Measurements from ENCODE around the gene CHST8. TPM values are rescaled to one million over a fixed set of nuclear protein-coding genes. Genes with fewer than 3 reads are reported as not detected.

Gene CHST8
- total and polyA plus RNA-seq, 2 experiments from 2014 or later = 9.3 to 38.2 TPM

DNA sequence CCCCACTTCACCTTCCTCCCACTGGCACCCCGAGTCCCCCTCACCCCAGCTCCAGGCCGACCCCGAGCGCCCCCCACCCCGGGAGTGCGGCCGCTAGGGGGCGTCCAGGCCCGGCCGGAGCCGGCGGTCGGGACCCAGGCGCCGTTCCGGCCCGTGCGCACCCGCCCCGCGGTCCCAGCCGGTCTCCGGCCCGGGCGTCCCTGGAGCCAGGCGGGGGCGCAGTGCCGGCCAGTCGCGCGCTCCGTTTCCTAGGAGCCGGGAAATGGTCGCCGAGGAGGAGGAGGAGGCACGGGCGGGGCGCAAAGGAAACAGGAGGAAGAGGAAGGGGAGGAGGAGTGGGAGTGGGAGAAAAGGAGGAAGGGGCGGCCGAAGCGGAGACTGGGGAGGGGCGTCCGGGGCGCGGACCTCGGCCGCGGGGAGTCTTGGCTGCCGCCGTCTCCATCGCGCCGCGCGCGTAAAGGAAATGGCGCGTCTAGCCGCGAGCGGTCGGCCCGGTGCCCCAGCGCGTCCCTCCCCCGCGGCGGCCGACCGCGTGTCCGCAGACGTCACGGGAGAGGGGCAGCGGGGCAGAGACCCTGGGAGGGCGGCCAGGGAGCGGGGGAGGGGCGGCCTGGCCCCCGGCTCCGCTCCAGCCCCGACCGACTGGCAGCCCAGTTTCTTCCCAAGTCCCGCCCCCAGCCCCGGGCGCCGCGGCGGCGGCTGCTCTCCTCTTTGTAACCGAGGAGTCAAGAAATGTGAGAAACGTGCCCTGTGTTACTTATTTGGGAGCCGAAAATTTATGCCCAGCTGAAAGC is 173.8 kb downstream of the CHST8 start:
- TF ChIP-seq POLR2AphosphoS5 (IDR thresholded peaks at IDR 0.05; ENCODE audit: low read depth) (peak; percentile 34; the same call in 1 of the 2 replicates), EZH2phosphoT487 (IDR thresholded peaks at IDR 0.05; ENCODE audit: unreplicated experiment) (no peak), CREB1 (CRISPR knock-in tag; IDR thresholded peaks at IDR 0.05; ENCODE audit: low read depth) (peak; percentile 87)
- TF ChIP-seq, protein P1, sequence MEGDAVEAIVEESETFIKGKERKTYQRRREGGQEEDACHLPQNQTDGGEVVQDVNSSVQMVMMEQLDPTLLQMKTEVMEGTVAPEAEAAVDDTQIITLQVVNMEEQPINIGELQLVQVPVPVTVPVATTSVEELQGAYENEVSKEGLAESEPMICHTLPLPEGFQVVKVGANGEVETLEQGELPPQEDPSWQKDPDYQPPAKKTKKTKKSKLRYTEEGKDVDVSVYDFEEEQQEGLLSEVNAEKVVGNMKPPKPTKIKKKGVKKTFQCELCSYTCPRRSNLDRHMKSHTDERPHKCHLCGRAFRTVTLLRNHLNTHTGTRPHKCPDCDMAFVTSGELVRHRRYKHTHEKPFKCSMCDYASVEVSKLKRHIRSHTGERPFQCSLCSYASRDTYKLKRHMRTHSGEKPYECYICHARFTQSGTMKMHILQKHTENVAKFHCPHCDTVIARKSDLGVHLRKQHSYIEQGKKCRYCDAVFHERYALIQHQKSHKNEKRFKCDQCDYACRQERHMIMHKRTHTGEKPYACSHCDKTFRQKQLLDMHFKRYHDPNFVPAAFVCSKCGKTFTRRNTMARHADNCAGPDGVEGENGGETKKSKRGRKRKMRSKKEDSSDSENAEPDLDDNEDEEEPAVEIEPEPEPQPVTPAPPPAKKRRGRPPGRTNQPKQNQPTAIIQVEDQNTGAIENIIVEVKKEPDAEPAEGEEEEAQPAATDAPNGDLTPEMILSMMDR (conservative IDR thresholded peaks at IDR 0.05; ENCODE audit: low read depth in 2 of 2) = peak; percentile 60 to 62
- peak overlapping the region; percentile 78 for H3K4me3 ChIP-seq
- H3K9me2 ChIP-seq (ENCODE audit: insufficient read depth) = no peaks in the 10 kb centered on the region
- H3K27ac ChIP-seq (ENCODE audit: low read depth) = peak overlapping the region; percentile 97
- H3K9me3 Mint-ChIP-seq = no peaks in the 10 kb centered on the region; the same call in 2 of the 3 replicates
- H3K36me3 ChIP-seq (ENCODE audit: insufficient read depth) = no peaks in the 10 kb centered on the region; the same call in 1 of the 2 replicates
- H3K4me3 Mint-ChIP-seq = peak overlapping the region; percentile 92
- ATAC-seq (peak; percentile 54), DNase-seq (ENCODE audit: low spot score) (peak; percentile 93)
- no peaks in the 10 kb centered on the region for H3K79me2 ChIP-seq (replicated peaks; ENCODE audit: insufficient read depth)
- H3K27ac Mint-ChIP-seq = peak overlapping the region; percentile 89
- H3F3A ChIP-seq (replicated peaks; ENCODE audit: low read depth) = 0 out of 2 replicates have a peak, but pooled peaks cover 5% of the 10 kb centered on the region
- peaks cover 42% of the 10 kb centered on the region for H3K4me1 Mint-ChIP-seq
- H2AFZ ChIP-seq = peak overlapping the region; percentile 89; the same call in 1 of the 2 replicates
- H3K27me3 Mint-ChIP-seq (ENCODE audit: insufficient read depth, low read depth, poor library complexity) = peaks cover 20% of the 10 kb centered on the region
- H3K27me3 ChIP-seq (ENCODE audit: insufficient read depth) = no peaks in the 10 kb centered on the region
- H3K36me3 Mint-ChIP-seq (ENCODE audit: low read depth) = peaks cover 14% of the 10 kb centered on the region
- H3K4me1 ChIP-seq (ENCODE audit: insufficient read depth) = peaks cover 24% of the 10 kb centered on the region
- peaks cover 10% of the 10 kb centered on the region; the same call in 1 of the 2 replicates for H4K20me1 ChIP-seq (replicated peaks; ENCODE audit: insufficient read depth)
- H3K4me2 ChIP-seq = peak overlapping the region; percentile 89

DNA sequence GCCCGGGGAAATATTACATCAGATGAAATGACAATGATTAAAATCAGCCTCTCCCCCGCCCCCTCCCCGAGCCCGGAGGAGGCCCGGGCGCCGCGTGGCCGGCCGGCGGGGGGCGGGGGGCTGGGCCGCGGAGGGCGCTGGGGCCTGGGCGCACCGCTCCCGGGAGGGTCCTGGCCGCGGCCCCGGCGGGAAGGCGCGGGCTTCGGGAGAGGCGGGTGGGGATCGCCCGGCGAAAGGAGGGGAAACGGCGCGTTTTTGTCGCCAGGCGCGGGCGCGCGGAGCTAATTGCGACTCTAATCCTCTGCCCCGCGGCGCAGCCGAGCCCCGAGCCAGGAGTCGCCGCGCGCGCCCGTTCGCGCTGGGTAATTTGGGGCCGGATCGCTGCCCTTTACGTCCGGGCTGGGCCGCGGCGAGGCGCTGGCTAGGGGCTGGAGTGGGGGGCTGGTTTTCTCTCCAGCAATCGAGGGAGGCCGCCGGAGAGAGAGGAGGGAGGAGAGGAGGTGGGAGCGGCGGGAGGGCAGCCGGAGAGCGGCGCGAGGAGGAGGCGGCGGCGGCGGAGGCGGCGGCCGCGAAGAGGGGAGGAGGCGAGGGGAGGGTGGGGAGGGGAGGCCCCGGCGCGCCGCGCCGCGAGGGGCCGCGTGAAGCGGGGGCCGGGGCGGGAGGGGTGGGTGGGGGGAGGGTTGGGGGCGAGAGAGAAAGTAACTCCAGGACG is 174.6 kb downstream of the CHST8 start, which contains the start of gene KCTD15:
KCTD15 (plus strand) TSS at position 707 of the 712 bp plus-strand sequence. CDS start 3,585 bp downstream, outside the sequence.
- DNase-seq (ENCODE audit: low spot score) = peak; percentile 64
- Histone ChIP-seq H3F3A (replicated peaks; ENCODE audit: low read depth) (0 out of 2 replicates have a peak, but pooled peaks cover 5% of the 10 kb centered on the region), H3K36me3 (ENCODE audit: insufficient read depth) (no peaks in the 10 kb centered on the region; the same call in 1 of the 2 replicates), H3K27me3 (ENCODE audit: insufficient read depth) (no peaks in the 10 kb centered on the region), H3K9me2 (ENCODE audit: insufficient read depth) (no peaks in the 10 kb centered on the region), H3K79me2 (replicated peaks; ENCODE audit: insufficient read depth) (0 out of 2 replicates have a peak, but pooled peaks cover 4% of the 10 kb centered on the region), H2AFZ (0 out of 2 replicates have a peak within 1 kb of the TSS, but pooled peaks have one; percentile 18), H4K20me1 (replicated peaks; ENCODE audit: insufficient read depth) (peaks cover 10% of the 10 kb centered on the region; the same call in 1 of the 2 replicates), H3K4me3 (peak within 1 kb of the TSS; percentile 88), H3K4me1 (ENCODE audit: insufficient read depth) (peaks cover 24% of the 10 kb centered on the region), H3K27ac (ENCODE audit: low read depth) (peak within 1 kb of the TSS; percentile 97), H3K4me2 (peak within 1 kb of the TSS; percentile 96)
- TF ChIP-seq CREB1 (CRISPR knock-in tag; IDR thresholded peaks at IDR 0.05; ENCODE audit: low read depth) = no peak
- H3K4me3 Mint-ChIP-seq = peak within 1 kb of the TSS; percentile 92
- peaks cover 23% of the 10 kb centered on the region for H3K27me3 Mint-ChIP-seq (ENCODE audit: insufficient read depth, low read depth, poor library complexity)
- peaks cover 41% of the 10 kb centered on the region for H3K4me1 Mint-ChIP-seq
- H3K27ac Mint-ChIP-seq = peak within 1 kb of the TSS; percentile 94
- ATAC-seq = peak; percentile 2; the same call in 2 of the 3 replicates
- H3K9me3 Mint-ChIP-seq = no peaks in the 10 kb centered on the region; the same call in 2 of the 3 replicates
- H3K36me3 Mint-ChIP-seq (ENCODE audit: low read depth) = peaks cover 21% of the 10 kb centered on the region

All from GM23338 (cell line).